ENCODE data around the gene OR5M8. TPM values are rescaled to one million over a fixed set of nuclear protein-coding genes. Genes with fewer than 3 reads are reported as not detected.

OR5M8 gene
- not detected for polyA plus RNA-seq (ENCODE audit: insufficient read length)

GRCh38 chr11:56491270-56491669 is at the start of gene OR5M8:
Gene OR5M8 (minus strand): TSS chr11:56491370. CDS start chr11:56491370, 0 bp downstream.
- DNase-seq (ENCODE audit: low read depth): no peak

DNA sequence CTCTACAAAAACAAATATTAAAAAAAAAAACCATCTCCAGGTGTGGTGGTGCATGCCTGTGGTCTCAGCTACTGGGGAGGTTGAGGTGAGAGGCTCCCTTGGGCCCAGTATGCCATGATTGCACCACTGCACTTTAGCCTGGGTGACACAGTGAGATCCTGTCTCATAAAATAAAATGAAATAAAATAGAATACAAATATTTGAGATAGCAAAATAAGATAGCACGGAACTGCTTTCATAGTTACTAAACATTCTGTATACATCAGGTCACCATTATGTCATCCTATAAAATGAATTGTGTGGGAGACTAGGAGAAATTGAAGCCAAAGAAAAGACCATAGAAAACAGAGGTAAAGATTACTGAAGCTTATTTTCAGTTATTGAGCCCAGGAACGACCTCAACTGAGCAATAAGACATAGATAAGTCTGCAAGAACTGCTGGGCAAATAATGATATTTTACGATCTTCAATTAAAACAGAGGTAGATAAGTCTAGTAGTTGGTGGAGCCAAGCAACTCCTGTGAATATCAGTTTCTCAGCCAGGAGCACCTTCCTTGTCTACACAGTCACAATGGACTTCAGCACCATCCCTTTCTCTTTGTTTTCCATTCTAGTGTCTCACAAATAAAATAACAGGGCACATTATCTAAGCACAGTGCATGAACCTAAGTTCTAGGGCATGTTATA is 42.0 kb upstream of the OR5M8 start:
- no peak for DNase-seq (ENCODE audit: low read depth)

DNA sequence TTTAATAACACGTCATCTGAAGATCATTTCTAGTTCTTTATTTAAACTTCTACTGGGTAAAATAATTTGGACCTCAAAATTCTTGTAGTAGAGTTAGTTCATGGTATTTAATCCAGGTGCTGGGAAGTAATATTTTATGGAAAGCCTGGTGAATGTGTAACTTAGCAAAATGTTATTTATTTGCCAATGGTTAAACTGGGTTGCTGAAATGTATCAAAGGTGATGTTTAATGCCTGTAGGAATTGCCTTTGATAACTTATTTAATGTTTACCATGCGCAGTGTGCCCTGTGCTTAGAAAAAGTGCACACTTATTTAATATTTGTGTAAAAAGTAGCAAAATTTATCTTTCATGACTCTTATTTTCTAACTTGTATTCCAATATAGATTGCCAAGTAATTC is 40.7 kb upstream of the OR5M8 start:
- no peak for DNase-seq (ENCODE audit: low read depth)

DNA sequence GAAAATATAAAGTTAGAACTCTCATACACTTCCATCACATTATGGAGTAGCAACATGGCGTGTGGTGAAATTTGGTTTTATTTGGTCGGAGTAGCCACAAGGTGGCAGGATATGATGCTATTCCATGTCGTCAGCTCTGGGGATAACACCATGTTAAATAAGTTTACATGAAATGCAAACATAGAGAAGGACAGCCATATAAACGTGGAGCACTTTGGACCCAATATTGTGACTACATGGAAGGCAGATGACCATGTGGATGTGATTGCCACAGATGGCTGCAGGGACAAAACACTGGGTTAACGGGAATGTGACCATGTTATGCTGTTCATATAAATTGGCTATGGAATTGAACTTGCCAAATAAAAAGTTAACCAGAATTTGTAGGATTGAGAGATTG is 30.8 kb upstream of the OR5M8 start:
- no peak for DNase-seq (ENCODE audit: low read depth)

DNA sequence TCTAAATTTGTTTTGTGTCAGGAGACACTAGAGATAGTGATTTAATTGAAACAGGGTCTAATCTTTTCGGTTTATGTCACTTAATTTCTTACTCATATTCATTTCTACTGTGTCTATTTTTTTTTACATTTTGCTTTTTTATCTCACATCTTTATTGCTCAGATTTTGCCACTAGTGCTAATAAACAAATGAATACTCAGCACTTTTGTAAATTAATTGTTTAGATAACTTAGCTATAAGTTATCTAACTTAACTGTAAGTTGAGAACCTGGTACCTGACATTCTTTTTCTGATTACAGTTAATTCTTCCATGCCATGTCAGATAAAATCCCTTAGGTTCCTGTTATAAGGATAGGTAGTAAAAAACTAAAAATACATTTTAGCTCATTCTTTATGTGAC is 22.1 kb upstream of the OR5M8 start:
- no peak for DNase-seq (ENCODE audit: low read depth)

GRCh38 chr11:56509439-56509838 is 18.3 kb upstream of the OR5M8 start:
- no peak for DNase-seq (ENCODE audit: low read depth)

DNA sequence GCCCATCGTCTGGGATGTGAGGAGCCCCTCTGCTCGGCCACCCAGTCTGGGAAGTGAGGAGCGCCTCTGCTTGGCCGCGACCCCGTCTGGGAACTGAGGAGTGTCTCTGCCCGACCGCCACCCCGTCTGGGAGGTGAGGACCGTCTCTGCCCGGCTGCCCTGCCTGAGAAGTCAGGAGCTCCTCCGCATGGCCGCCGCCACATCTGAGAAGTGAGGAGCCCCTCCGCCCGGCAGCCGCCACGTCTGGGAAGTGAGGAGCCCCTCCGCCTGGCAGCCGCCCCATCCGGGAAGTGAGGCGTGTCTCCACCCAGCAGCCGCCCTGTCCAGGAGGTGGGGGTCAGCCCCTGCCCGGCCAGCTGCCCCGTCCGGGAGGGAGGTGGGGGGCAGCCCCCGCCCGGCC is 5.8 kb upstream of the OR5M8 start:
- DNase-seq (ENCODE audit: low read depth): no peak

DNA sequence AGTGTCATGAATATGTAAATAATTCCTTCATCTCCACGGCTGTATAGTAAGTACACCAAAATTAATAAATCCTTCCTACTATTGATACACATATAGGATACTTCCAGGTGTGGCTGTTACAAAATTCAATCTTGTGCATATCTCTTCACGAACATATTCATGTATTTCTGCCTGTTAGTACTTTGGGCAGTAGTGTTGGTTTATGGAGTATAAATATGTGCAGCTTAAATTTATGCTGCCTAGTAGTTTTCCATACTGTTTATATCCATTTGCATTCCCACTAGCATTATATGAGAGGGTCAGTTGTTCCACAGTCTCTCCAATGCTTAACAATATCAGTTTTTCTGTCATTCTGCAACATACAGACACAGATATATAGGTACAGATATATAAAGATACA is 3.9 kb upstream of the OR5M8 start:
- no peak for DNase-seq (ENCODE audit: low read depth)

DNA sequence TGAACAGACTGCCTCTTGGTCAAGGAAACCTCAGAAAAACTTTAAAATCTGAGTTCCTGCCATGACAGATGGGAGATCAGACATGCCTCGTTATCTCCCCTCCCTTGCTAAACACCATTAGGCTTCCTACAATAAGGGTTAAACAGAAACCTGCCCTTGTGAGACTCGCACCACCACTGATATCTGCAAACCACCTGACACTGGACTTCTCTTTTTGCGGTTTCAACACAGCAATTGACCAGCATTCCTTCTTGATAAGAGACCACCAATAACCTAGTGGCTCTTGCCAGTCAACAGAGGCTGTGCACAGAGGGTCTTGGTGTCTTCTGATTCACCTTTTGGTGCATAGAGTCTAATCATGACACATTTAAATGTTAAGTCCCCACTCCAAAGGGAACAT is 4.4 kb downstream of the OR5M8 start:
- DNase-seq (ENCODE audit: low read depth): no peak

DNA sequence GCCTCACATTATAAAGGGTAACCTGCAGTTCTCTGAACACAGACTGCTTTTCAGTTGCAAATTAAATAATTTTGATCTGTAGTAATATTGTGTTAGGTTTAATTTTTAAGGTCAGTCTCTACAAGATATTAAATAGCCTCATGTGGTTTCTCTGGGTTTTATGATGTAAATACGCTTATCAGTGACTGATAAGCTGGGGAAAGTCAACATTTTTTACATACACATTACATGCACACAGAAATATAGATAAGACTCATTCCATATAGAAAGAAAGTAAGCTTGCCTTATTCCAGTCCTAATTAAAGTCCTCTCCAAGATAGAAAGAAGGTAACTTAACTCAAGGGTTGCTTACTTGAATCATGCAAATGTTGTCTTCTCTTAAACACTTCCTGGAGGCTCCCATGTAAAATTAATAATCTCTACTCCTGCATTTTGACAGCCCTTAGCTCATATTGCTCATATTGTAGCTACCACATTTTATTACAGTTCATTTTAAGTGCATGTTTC is 16.4 kb downstream of the OR5M8 start:
- no peak for DNase-seq (ENCODE audit: low read depth)

GRCh38 chr11:56473252-56473651 is 17.9 kb downstream of the OR5M8 start, which contains the start of gene OR5M3:
Gene OR5M3 (minus strand): TSS chr11:56473352. CDS start chr11:56470497, 2,855 bp downstream.
- DNase-seq (ENCODE audit: low read depth): no peak

- no peak for DNase-seq (ENCODE audit: low read depth)
Observed at GRCh38 chr11:56457076-56457475, 34.1 kb downstream of the OR5M8 start.

DNA sequence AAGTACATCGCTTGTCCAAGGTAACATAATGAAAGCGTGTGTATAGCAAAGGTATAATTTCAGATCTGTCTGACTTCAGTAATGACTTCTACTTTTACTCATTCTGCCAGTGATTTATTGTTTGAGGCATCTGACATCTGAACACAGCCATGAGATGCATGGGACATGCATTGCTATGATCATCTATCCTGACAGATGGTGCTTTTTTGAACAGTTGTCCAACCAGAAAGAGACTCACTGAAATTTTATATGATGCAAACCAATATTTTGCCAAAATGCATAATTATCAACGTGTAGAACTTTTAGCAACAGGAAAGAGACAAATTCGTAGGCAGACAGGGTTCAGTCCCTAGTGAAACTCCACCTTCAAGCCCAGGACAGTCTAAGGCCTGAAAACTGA is 37.6 kb downstream of the OR5M8 start:
- DNase-seq (ENCODE audit: low read depth): no peak

Other genes starting within 250 kb of the OR5M8 start
- not detected for gene OR5T3, start 239.1 kb downstream of the OR5M8 start, polyA plus RNA-seq (ENCODE audit: insufficient read length)
- gene OR5T1, start 217.2 kb downstream of the OR5M8 start, polyA plus RNA-seq (ENCODE audit: insufficient read length): not detected
- not detected for gene OR8H1, start 199.1 kb downstream of the OR5M8 start, polyA plus RNA-seq (ENCODE audit: insufficient read length)
- gene OR8K3, start 176.2 kb downstream of the OR5M8 start, polyA plus RNA-seq (ENCODE audit: insufficient read length): not detected
- gene OR8K1, start 145.3 kb downstream of the OR5M8 start, polyA plus RNA-seq (ENCODE audit: insufficient read length): not detected
- gene OR8J1, start 137.1 kb downstream of the OR5M8 start, polyA plus RNA-seq (ENCODE audit: insufficient read length): not detected
- not detected for gene OR8U1, start 115.7 kb downstream of the OR5M8 start, polyA plus RNA-seq (ENCODE audit: insufficient read length)
- not detected for gene OR5AL1, start 78.7 kb downstream of the OR5M8 start, polyA plus RNA-seq (ENCODE audit: insufficient read length)
- not detected for gene OR5M3, start 18.0 kb downstream of the OR5M8 start, polyA plus RNA-seq (ENCODE audit: insufficient read length)
- gene OR5M11, start 51.9 kb upstream of the OR5M8 start, polyA plus RNA-seq (ENCODE audit: insufficient read length): not detected
- not detected for gene OR5M10, start 86.4 kb upstream of the OR5M8 start, polyA plus RNA-seq (ENCODE audit: insufficient read length)
- gene OR5M1, start 123.5 kb upstream of the OR5M8 start, polyA plus RNA-seq (ENCODE audit: insufficient read length): not detected
- gene OR5AP2, start 151.1 kb upstream of the OR5M8 start, polyA plus RNA-seq (ENCODE audit: insufficient read length): not detected
- not detected for gene OR5AR1, start 172.3 kb upstream of the OR5M8 start, polyA plus RNA-seq (ENCODE audit: insufficient read length)
- gene OR9G1, start 207.7 kb upstream of the OR5M8 start, polyA plus RNA-seq (ENCODE audit: insufficient read length): not detected

Measured in forelimb muscle (tissue), 1 donor.